Measurements from ENCODE around the gene DGKD. TPM values are rescaled to one million over a fixed set of nuclear protein-coding genes. Genes with fewer than 3 reads are reported as not detected.

Gene DGKD
- total and polyA plus RNA-seq, 2 donors (not counting 1 experiment from before 2014, with no cell fraction given): 224 to 396 TPM

- ChIA-PET CTCF (no interaction called here), POLR2A (no interaction called here)
- H3K36me3 ChIP-seq (replicated peaks in 1 of 2; ENCODE audit: control extremely low read depth in 1 of 2, control insufficient read depth in 1 of 2, extremely low read depth in 1 of 2, insufficient read depth in 2 of 2, low read length in 1 of 2): peaks cover 7 to 27% of the 10 kb centered on the region in 2 experiments
- DNase-seq (no peak), ATAC-seq (ENCODE audit: low read depth) (no peak)
- H2AFZ ChIP-seq (ENCODE audit: insufficient read depth, low read depth, low read length, poor library complexity, severe bottlenecking): no peak overlapping the region
- H3K79me2 ChIP-seq (ENCODE audit: control insufficient read depth, insufficient read depth, low read length): no peaks in the 10 kb centered on the region
- H3K27ac ChIP-seq (ENCODE audit: low read length in 2 of 2): no peak overlapping the region
- no peaks in the 10 kb centered on the region for H3K9me3 ChIP-seq (ENCODE audit: control extremely low read depth in 1 of 3, control insufficient read depth in 2 of 3, insufficient read depth in 1 of 3, low read length in 2 of 3)
- intact Hi-C loops (cut with micrococcal nuclease): no loop called here
- no peaks in the 10 kb centered on the region for H3K9me3 Mint-ChIP-seq (ENCODE audit: insufficient read depth)
- TF ChIP-seq EZH2 (IDR thresholded peaks at IDR 0.05; ENCODE audit: borderline replicate concordance, insufficient read depth, low read depth, low read length, poor library complexity, severe bottlenecking) (no peak), CTCF (IDR thresholded peaks at IDR 0.05) (no peak)
- H3K27ac Mint-ChIP-seq: no peak overlapping the region
- H3K4me3 Mint-ChIP-seq: no peak overlapping the region
- no CpG with 5 or more reads among the region's 4 CpGs for WGBS (ENCODE audit: insufficient coverage)
- H3K4me1 Mint-ChIP-seq: peaks cover 4% of the 10 kb centered on the region
- H3K4me2 ChIP-seq (replicated peaks; ENCODE audit: low read depth, low read length, poor library complexity, severe bottlenecking): no peak overlapping the region
- H3K4me1 ChIP-seq (ENCODE audit: control insufficient read depth in 2 of 2, insufficient read depth in 2 of 2, low read length in 2 of 2): no peaks in the 10 kb centered on the region
- H3K9ac ChIP-seq (ENCODE audit: low read length): no peak overlapping the region
- no peaks in the 10 kb centered on the region for H3K27me3 ChIP-seq (replicated peaks in 1 of 4; ENCODE audit: control extremely low read depth in 1 of 4, control insufficient read depth in 3 of 4, insufficient read depth in 4 of 4, low read length in 3 of 4)
- no peaks in the 10 kb centered on the region for H3K27me3 Mint-ChIP-seq
- H4K20me1 ChIP-seq (ENCODE audit: control insufficient read depth, insufficient read depth, low read length, poor library complexity, severe bottlenecking): no peaks in the 10 kb centered on the region
- H3K4me3 ChIP-seq (ENCODE audit: control extremely low read depth in 1 of 5, extremely low read depth in 1 of 5, insufficient read depth in 1 of 5, low read depth in 2 of 5, low read length in 4 of 5): no peak overlapping the region
Observed at GRCh38 chr2:233492078-233492477, 137.8 kb downstream of the DGKD start.

- Histone ChIP-seq H3K27ac (ENCODE audit: low read length in 2 of 2) (no peak overlapping the region), H2AFZ (ENCODE audit: insufficient read depth, low read depth, low read length, poor library complexity, severe bottlenecking) (no peak overlapping the region), H4K20me1 (ENCODE audit: control insufficient read depth, insufficient read depth, low read length, poor library complexity, severe bottlenecking) (no peaks in the 10 kb centered on the region), H3K9me3 (ENCODE audit: control extremely low read depth in 1 of 3, control insufficient read depth in 2 of 3, insufficient read depth in 1 of 3, low read length in 2 of 3) (no peaks in the 10 kb centered on the region), H3K79me2 (ENCODE audit: control insufficient read depth, insufficient read depth, low read length) (no peaks in the 10 kb centered on the region), H3K36me3 (replicated peaks in 1 of 2; ENCODE audit: control extremely low read depth in 1 of 2, control insufficient read depth in 1 of 2, extremely low read depth in 1 of 2, insufficient read depth in 2 of 2, low read length in 1 of 2) (peaks cover 7 to 24% of the 10 kb centered on the region in 2 experiments), H3K27me3 (replicated peaks in 1 of 4; ENCODE audit: control extremely low read depth in 1 of 4, control insufficient read depth in 3 of 4, insufficient read depth in 4 of 4, low read length in 3 of 4) (no peaks in the 10 kb centered on the region), H3K4me2 (replicated peaks; ENCODE audit: low read depth, low read length, poor library complexity, severe bottlenecking) (no peak overlapping the region), H3K4me1 (ENCODE audit: control insufficient read depth in 2 of 2, insufficient read depth in 2 of 2, low read length in 2 of 2) (peaks cover 3% of the 10 kb centered on the region in 2 donors), H3K9ac (ENCODE audit: low read length) (no peak overlapping the region), H3K4me3 (ENCODE audit: control extremely low read depth in 1 of 5, extremely low read depth in 1 of 5, insufficient read depth in 1 of 5, low read depth in 2 of 5, low read length in 4 of 5) (no peak overlapping the region)
- CTCF ChIA-PET: no interaction called here
- POLR2A ChIA-PET: no interaction called here
- Mint-ChIP-seq H3K4me3 (no peak overlapping the region), H3K4me1 (peaks cover 8% of the 10 kb centered on the region), H3K27me3 (no peaks in the 10 kb centered on the region), H3K27ac (no peak overlapping the region), H3K9me3 (ENCODE audit: insufficient read depth) (no peaks in the 10 kb centered on the region)
- intact Hi-C loops (cut with micrococcal nuclease): no loop called here
- no peak for TF ChIP-seq EZH2 (IDR thresholded peaks at IDR 0.05; ENCODE audit: borderline replicate concordance, insufficient read depth, low read depth, low read length, poor library complexity, severe bottlenecking)
- TF ChIP-seq CTCF (IDR thresholded peaks at IDR 0.05): no peak
- DNase-seq: no peak
- no peak for ATAC-seq (ENCODE audit: low read depth)
- WGBS (ENCODE audit: insufficient coverage): 100% methylated on average over 2 of the region's 4 CpGs
Observed at GRCh38 chr2:233492751-233493150, 138.5 kb downstream of the DGKD start.
